NCI-H1417 (cell line): ENCODE data around the gene PLA2G4C.

ENCODE experiments used
- DNase-seq, 3 experiments: peaks; one replicate each; lab custom pipeline; 2025; lab: John Stamatoyannopoulos, UW

Gene PLA2G4C

GRCh38 chr19:48110350-48110966, at the start of gene PLA2G4C:
TSS of gene PLA2G4C (minus strand) at chr19:48110817. CDS start at chr19:48106529, 4,288 bp downstream.
- peak; percentile 88 to 97 (median 90) for DNase-seq

GRCh38 chr19:48158210-48158790, 47.7 kb upstream of the PLA2G4C start:
- DNase-seq, result no peak

GRCh38 chr19:48154003-48154402, 43.4 kb upstream of the PLA2G4C start:
- no peak for DNase-seq

- DNase-seq, result peak; percentile 8 to 63 (median 62)
Measured at GRCh38 chr19:48152551-48152950, 41.9 kb upstream of the PLA2G4C start.

- DNase-seq, result no peak
Measured at GRCh38 chr19:48149430-48149829, 38.8 kb upstream of the PLA2G4C start.

- no peak for DNase-seq
Measured at GRCh38 chr19:48148576-48148975, 38.0 kb upstream of the PLA2G4C start.

GRCh38 chr19:48147597-48148175, 37.1 kb upstream of the PLA2G4C start:
- no peak for DNase-seq

GRCh38 chr19:48139053-48139452, 28.4 kb upstream of the PLA2G4C start:
- no peak for DNase-seq

GRCh38 chr19:48137411-48137810, 26.8 kb upstream of the PLA2G4C start:
- no peak for DNase-seq

GRCh38 chr19:48136547-48136946, 25.9 kb upstream of the PLA2G4C start:
- no peak for DNase-seq

- DNase-seq, result peak in 2 of 3 experiments; percentile 6 to 37
Measured at GRCh38 chr19:48135411-48135810, 24.8 kb upstream of the PLA2G4C start.

- DNase-seq, result no peak
Measured at GRCh38 chr19:48133094-48133493, 22.5 kb upstream of the PLA2G4C start.

- DNase-seq, result no peak
Measured at GRCh38 chr19:48127561-48127960, 16.9 kb upstream of the PLA2G4C start.

- no peak for DNase-seq
Measured at GRCh38 chr19:48123907-48124651, 13.5 kb upstream of the PLA2G4C start.

- no peak for DNase-seq
Measured at GRCh38 chr19:48122421-48122820, 11.8 kb upstream of the PLA2G4C start.

- no peak for DNase-seq
Measured at GRCh38 chr19:48121909-48122371, 11.3 kb upstream of the PLA2G4C start.

GRCh38 chr19:48121066-48121465, 10.4 kb upstream of the PLA2G4C start:
- DNase-seq, result no peak

GRCh38 chr19:48120505-48120904, 9.9 kb upstream of the PLA2G4C start:
- no peak for DNase-seq

GRCh38 chr19:48118131-48118517, 7.5 kb upstream of the PLA2G4C start:
- no peak for DNase-seq

- no peak for DNase-seq
Measured at GRCh38 chr19:48117515-48118130, 7.0 kb upstream of the PLA2G4C start.

GRCh38 chr19:48113190-48113917, 2.7 kb upstream of the PLA2G4C start:
- no peak for DNase-seq

- DNase-seq, result peak in 1 of 3 experiments; percentile 66
Measured at GRCh38 chr19:48111280-48111679, 663 bp upstream of the PLA2G4C start.
